GM19193 (cell line): ENCODE results near the gene PKP2.

ENCODE experiments used
- POLR2A ChIP-seq: IDR thresholded peaks from 4 replicates; pipeline ENCODE4 v1.6.1; 2011; ENCODE audit not compliant: insufficient read depth, insufficient read length; ENCODE audit errors: extremely low read depth

Gene PKP2

DNA sequence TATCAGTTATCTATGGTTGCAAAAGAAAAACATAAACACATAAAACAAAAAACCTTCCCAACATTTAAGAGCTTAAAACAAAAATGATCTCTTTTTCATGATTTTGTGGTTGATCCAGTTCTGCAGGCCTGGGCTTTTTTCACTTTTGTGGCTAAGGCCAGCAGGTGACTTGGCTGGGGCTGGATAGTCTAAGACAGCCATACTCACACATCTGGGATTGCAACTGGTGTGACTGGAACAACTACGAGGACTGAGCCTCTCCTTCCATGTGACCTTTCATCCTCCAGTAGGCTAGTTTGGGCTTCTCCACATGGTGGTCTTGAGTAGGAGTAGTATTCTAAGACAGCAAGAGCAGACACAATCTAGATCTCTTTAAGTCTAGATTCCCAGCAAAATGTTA is 7.2 kb upstream of the PKP2 start:
- TF ChIP-seq POLR2A: no peak

DNA sequence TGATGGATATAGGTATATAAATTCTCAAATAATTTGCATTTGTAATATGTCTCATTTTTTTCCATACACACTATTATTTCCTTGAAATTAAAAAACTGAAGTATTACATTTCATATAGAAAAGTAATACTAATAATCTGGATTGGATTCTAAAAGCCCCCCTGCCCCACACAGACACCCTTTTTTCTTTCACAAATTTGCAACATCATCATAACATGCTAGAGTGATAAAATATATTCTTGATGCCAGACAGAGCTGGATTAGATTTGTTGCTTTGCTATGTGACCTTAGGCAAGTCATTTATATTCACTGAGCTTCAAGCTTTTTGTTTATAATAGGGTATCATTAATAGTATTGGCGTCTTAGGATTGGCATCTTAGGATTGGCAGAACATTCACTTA is 6.7 kb upstream of the PKP2 start:
- TF ChIP-seq POLR2A: no peak

DNA sequence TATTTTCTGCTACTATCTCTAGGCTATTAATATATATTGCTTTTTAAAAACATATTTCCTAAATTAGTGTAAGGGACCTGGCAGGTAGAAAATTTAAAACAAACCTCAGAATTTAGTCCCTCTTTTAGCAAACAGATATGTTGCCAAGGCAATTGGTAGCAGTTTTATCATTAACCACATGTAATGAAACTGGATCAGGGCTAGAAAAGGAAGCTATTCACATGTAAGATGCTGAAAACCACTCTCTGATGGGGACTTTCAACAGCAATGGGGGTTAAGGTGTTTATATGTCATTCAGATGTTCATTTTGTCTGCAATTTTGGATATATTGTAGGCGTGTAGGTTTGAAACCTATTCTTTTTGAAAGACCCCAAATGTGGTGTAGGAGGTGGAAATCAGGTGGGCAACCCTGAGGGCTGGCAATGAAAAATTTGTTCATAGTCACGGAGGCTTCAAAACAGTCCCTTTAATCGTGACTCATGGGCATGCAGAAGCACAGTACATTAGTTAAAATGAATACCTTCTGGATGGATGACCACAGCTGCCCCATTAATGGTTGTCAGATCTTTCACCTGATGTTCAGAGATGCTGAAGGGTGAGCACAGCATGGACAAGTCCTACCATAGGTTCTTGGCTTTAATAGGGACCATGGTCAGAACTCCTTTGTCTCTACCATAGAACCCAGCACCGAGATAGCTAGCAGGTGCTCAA is 5.9 kb upstream of the PKP2 start:
- no peak for TF ChIP-seq POLR2A

DNA sequence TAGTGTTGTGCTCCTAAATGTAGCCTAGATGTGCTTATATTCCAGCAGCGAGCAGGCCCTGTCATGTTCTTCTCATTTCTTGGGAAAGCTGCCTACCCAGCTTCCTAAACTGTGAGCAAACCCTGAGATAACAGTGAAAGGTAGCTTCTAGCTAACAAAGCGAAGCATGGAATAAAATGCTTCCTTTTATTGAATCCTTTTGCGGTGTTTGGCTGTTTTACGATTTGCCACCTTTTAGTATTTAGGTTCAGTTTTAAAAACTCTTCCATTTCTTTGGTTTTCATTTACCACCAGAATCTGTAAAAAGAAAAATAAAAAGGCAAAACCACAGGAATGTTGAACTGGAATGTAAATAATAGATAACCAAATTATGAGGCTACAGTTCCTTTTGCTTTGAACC is 5.0 kb upstream of the PKP2 start:
- TF ChIP-seq POLR2A: no peak

DNA sequence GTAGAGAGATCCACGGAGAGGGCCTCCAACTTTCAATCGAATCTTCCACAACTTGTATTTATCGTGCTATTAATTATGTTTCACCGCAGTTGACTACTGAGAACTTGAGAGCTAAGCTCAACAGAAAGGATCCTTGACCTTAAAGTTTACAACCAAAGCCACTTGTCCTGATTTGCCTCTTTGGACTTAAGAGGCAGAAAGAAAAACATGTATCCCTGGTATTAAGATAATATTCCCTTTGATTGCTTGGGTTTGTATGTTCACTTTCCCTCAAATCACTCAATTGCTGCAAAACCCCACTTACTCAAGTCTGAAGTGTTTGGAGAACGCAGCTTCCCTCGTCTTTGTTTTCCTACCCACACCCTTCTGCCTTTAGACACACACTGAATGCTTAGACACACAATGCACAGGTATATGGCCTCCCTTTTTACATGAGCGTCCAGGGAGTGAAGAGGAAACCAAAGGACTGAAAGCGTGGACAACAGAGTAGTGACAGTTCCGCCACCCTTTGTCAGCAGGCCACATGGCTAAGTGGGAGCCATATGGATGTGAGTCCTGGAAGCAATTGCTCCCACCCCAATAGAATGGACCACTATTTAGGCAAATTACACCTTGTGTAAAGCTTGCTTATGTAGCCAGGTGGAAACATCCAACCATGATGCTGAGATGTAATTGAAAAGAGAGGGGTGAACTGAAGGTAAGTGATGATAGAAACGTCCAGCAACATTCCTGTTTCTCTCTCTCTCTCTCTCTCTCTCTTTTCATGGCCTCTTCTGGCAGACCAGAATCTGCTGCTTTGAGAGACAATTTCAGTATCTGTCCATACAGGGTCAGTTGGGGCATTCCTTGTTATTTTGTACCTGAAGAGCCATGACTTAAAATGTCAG is 1.4 kb upstream of the PKP2 start:
- no peak for TF ChIP-seq POLR2A

DNA sequence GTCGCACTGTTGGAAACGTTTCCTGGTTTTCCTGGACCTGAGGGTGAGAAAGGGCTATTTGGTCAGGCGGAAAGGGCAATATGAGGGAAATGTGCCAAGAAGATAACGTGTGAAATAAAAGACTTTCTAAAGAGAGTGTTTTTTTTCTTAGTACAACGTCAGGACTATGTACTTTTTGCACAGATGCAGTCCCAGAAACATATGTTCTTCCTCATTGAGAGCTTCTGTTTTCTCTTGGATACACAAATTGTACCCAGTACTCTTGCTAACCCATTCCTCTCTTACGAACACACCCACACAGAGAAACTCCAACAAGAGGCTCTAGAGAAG is 669 bp upstream of the PKP2 start:
- TF ChIP-seq POLR2A: no peak

DNA sequence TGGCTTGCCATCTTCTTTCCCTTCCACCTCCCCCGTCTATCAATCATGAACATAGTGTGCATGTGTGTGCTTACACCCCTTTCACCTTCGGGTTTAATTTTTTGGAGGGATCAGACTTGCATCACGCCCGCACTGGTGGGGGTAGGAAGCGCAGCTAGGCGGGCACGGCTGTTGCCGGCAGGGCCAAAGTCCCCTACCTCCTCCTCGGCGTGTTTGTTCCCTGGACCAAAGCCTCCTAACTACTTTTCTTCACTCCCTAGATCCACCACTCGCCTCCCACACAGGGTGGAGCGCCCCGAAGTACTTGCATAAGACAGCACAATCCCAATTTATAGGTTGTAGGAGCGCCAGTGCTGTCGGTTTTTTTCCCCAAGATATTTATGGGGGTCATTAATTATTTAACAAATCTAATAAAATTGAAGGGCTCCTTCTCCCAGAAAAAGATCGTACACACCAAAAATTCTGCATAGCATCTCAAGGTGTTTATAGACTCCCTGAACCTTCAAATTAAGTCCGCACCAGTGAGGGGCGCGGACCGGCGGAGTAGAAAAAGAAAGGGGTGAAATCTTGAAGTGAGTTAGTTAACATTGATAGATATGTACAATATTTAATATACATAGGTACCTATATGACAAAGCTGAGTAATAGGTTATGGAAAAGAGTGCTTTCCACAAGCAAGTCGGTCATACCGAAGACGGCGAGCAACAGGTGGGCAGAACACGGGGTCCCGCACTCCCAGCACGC is 717 bp downstream of the PKP2 start:
- TF ChIP-seq POLR2A: no peak

DNA sequence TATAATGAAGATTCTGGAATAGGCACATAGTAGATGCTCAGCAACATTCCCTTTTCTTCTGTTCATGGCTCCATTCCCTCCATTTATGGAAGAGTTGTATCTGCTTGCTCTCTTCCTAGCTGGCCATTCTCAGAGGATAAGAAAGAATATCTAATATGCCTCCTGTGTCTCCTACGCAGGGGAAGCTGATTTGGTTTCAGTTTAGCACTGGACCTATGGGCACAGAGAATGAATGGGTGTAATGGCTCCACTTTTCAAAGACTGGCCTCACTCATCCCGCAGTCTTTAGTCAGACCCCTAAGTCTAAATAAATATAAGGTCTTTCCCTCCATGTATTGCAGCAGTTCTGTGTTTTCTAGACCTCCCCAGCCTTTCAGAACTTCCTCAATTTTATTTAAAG is 2.0 kb downstream of the PKP2 start:
- TF ChIP-seq POLR2A: no peak

DNA sequence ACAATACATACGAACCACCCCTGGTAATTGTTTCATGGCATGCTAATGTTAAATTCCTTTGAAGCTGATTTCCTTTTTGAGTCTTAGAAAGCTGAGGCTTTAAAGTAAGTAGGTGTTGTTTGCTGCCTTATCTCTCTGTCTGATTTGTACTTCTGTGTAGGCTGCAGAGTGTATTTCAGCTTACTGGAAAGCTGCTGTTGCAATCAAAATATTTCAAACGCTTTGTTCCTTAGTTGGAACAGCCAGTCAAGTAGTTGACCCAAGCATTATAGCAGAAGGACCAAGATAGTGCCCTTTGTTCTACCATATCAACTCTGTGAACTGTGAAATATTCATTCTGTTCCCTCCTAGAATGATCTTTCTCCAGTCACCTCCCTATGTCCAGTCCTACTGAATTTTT is 3.1 kb downstream of the PKP2 start:
- no peak for TF ChIP-seq POLR2A

DNA sequence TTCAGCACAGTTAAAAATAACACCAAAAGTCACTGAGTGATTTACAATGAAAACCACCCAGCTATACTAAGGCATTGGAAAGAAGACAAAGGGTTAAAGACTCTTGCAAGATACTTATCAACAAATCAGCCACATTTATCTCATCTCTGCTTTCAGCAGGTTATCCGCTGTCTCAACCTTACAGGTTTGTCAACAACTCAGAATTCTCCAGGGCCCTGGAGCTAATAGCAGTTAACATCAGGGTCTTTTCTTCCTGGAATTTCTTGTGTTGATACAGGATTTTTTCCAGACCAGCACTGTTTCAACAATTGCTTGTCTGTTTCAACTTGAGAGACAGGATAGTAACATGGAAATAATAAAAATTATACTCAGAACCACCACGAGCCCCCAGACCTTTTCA is 3.5 kb downstream of the PKP2 start:
- no peak for TF ChIP-seq POLR2A

DNA sequence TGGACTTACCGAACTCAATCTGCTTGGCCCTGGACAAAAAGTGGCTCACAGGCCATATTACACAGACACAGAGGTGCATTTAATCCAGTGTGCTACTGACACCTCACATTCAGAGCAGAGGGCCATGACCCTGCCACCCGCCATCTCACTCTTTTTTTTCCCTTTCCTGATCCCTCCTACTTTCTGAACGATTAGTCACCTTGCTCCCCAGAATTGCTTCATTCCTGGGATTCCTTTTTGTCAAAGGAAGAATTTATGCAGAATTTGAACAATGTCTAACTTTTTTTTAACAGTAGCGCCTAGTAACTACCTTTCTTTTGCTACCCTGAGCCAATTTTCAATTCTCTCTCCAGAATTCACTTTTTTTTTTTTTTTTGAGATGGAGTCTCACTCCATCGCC is 4.6 kb downstream of the PKP2 start:
- no peak for TF ChIP-seq POLR2A

DNA sequence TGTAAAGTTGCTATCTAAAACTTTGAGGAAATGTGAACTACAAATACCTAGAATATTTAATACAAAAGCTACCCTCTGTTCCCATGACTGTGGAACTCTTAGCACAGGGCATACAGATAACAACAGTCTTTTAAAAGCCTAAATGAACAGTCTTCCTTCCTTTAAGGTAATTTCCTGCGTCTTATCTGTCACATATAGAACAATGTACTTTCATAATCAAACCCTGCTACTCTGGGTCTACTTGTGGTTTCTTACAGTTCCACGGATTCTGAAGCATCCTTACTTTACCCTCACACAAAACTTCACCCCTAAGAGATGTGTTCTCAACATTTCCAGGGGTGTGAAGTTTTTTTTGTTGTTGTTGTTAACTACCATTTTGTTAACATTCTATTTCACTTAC is 5.1 kb downstream of the PKP2 start:
- TF ChIP-seq POLR2A: no peak

DNA sequence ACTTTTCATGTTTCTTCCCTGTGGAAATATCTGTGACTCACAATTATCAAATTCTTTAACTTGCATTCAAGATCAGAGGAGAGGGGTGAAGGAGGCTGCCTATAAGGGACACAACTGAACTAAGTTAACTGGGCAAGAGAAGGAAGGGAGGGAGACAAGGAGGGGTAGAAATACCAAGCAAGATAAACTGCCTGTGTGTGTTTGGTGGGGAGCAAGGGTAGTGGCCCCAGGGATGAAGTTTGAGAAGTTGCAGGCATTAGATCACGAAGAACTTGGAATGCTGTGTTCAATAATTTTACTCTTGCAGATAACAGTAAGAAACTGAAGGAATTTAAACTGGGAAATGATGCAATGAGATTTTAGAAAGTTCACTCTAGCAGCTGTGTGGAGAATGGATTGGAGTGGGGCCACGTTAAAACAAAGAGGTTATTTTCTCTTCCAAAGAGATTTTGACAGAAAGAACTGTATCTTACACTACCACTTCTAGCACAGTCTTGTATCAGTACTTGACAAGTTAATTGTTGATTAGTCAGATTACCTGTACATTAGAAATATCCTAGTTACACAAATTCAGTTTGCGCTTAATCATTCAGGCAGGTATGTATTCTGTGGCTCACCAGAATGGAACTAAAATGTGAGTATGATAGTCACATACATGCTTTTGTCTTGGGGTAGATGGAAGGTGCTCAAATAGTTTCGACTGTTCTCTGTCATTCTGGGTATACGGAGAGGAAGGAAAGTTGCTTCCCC is 7.4 kb downstream of the PKP2 start:
- TF ChIP-seq POLR2A: no peak

DNA sequence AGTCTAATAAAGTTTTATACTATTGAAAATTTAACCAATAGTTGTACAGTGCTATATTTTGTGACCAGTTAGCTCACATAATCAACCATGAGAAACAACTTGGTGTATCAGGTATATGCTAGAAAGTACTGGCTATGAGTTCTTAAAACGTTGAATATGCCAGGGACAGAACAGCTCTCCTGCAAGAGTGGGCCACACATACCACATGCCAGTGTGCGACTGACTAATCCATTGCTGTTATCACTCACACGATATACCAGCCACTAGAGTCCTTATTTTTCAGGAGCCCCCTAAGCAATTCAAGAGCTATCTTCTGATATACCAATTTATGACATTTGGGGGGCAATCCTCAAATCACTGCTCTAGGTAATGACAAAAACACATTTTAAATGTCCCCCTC is 9.5 kb downstream of the PKP2 start:
- no peak for TF ChIP-seq POLR2A

DNA sequence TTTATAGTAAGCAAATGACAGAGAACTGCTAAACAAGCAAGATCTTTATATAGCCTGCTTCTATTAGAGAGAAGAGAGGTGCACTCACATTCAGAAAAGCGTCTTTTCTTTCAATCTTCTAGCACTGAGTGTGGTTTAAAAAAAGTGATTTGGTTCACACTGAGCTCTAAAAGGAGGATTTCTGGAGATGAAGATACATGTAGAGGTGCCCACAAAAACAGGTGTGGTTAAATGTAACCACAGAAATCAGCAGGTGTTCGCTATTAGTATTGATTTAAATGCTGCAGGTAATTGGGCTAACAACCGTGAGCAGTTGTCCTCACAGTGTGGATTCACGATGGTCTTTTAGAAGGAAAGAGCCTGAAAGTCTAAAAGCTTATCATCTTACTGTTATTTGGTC is 10.7 kb downstream of the PKP2 start:
- no peak for TF ChIP-seq POLR2A
